Stimulated activated CD4-positive, alpha-beta T cell treated with anti-CD3 and anti-CD28 coated beads, Interleukin-15, amount 100 ng/mL, for 1 hour (primary cell): ENCODE data around the gene SHMT2.
A peak's percentile ranks its signal among the peaks of the same experiment; 100 is the strongest.

Source experiments
- DNase-seq, 2 donors: peaks; one replicate each; pipeline ENCODE4 v3.0.0-alpha.2; 2020; ENCODE audit warnings: low read depth in 1 of 2, low spot score in 1 of 2

SHMT2 gene

DNA sequence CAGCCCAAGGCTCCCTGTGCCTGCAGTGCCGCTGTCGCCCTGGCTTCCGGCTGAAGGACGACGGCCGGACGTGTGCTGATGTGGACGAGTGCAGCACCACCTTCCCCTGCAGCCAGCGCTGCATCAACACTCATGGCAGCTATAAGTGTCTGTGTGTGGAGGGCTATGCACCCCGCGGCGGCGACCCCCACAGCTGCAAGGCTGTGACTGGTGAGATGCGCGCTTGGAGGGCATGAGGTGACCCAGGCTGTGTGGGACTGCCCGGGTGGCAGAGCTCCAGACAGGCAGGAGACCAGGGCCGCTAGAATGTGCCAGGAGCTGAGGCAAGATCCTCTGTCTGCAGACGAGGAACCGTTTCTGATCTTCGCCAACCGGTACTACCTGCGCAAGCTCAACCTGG, 32.6 kb upstream of the SHMT2 start:
- DNase-seq, result no peak

DNA sequence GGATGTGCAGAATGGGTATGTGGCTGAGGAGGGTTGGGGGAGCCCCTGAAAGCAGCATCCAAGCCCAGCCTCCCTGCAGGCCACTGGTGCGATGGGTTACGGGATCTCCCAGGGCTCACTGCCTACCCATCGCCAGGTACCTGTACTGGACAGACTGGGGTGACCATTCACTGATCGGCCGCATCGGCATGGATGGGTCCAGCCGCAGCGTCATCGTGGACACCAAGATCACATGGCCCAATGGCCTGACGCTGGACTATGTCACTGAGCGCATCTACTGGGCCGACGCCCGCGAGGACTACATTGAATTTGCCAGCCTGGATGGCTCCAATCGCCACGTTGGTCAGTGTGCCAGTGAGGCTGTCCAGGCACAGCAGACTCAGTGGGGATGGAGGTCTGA, 31.2 kb upstream of the SHMT2 start:
- DNase-seq, result no peak

DNA sequence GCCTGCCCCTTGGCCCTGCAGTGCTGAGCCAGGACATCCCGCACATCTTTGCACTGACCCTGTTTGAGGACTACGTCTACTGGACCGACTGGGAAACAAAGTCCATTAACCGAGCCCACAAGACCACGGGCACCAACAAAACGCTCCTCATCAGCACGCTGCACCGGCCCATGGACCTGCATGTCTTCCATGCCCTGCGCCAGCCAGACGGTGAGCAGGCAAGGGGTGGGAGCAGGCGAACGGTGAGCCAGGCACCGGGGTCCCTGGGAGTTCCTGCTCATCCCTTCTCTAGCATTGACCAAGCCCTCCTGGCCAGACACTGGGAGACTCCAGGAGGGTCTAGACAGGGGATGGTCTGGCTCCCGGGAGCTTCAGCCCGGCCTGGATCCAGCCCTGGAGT, 30.3 kb upstream of the SHMT2 start:
- no peak for DNase-seq

DNA sequence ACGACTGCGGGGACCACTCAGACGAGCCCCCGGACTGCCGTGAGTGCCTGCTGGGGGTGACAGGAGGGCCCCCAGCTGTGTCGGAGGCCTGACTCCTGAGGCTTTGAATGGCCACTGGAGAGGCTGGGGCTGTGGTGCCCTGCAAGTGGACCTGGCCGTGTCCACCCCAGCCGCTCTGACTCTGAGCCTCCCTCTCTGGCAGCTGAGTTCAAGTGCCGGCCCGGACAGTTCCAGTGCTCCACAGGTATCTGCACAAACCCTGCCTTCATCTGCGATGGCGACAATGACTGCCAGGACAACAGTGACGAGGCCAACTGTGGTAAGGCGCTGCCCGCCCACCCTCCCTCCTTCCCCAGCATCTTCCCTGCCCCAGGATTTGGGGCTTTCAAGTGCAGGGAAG, 29.0 kb upstream of the SHMT2 start:
- DNase-seq, result no peak

DNA sequence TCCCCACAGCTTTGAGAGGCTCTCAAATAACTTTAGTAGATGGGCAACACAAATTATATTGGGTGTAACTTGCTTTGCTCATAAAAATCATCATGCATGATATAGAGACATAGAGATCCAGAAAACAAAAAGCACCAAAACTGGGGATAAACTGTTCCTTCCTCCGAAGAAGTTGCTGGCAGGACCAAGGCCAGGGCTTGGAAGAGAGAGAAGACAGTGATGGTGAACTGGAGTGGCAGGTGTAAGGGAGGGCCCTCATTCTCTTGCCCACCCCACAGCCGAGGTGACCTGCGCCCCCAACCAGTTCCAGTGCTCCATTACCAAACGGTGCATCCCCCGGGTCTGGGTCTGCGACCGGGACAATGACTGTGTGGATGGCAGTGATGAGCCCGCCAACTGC, 28.3 kb upstream of the SHMT2 start:
- DNase-seq, result no peak

DNA sequence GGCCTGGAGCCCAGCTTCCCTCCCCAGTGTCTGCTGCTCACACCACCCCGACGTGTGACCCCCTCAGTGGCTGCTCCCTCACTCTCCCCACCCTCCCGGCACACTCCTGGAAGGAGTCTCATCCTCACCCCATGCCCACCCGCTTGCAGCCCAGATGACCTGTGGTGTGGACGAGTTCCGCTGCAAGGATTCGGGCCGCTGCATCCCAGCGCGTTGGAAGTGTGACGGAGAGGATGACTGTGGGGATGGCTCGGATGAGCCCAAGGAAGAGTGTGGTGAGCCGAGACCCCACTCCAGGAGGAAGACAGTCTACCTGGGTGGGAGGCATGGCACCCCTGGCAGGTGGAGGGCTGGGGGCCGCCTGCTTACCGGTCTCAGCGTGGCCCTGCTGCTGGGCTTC, 27.9 kb upstream of the SHMT2 start:
- DNase-seq, result no peak

DNA sequence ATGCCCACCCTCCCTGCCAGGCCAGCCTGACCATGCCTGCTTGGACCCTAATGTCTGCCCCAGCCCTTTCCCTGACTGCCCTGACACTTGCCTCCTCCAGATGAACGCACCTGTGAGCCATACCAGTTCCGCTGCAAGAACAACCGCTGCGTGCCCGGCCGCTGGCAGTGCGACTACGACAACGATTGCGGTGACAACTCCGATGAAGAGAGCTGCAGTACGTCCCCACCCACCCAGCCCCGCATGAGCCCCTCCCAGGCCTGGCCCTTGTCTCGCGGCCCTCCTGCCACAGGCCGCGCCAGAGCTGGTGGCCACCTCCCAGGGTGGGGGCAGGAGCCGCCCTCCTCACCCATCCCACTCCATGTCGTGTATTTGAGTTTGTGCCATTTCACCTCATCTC, 27.2 kb upstream of the SHMT2 start:
- no peak for DNase-seq

DNA sequence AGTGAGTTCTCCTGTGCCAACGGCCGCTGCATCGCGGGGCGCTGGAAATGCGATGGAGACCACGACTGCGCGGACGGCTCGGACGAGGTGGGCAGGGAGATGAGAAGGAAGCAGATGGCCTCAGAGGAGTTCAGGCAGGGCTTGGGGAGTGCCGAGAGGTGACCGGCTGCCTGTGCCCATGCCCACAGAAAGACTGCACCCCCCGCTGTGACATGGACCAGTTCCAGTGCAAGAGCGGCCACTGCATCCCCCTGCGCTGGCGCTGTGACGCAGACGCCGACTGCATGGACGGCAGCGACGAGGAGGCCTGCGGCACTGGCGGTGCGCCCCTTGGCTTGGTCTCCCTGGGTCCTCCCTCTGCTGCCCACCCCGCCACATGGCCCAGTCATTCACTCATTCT, 26.3 kb upstream of the SHMT2 start:
- DNase-seq, result no peak

DNA sequence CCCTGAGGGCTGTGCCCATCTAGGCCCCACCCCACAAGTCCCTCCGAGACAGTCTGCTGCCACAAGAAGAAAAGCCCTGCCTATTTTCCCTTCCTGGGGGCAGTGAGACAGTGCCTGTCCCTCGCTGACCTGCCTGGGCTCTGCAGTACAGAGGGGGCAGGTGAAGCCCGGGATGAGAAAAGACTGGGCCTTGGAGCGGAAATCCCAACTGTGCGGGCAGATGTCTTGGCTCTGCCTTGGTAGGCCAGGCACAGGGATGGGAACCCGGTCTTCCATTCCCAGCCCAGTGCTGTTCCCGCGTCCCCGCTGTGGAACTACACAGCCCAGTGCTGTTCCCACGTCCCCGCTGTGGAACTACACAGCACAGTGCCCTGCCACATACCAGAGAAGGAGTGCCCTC, 25.7 kb upstream of the SHMT2 start:
- DNase-seq, result no peak

DNA sequence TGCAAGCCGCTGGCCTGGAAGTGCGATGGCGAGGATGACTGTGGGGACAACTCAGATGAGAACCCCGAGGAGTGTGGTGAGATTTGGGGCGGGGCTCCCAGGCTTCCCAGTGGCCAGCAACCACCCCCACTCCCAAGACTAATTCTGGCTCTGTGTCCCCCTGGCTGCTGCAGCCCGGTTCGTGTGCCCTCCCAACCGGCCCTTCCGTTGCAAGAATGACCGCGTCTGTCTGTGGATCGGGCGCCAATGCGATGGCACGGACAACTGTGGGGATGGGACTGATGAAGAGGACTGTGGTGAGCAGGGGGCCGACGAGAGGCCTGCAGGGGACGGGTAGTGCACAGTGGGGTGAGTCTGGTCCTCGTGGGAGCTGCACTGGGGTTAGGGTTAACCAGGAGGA, 25.1 kb upstream of the SHMT2 start:
- DNase-seq, result no peak

DNA sequence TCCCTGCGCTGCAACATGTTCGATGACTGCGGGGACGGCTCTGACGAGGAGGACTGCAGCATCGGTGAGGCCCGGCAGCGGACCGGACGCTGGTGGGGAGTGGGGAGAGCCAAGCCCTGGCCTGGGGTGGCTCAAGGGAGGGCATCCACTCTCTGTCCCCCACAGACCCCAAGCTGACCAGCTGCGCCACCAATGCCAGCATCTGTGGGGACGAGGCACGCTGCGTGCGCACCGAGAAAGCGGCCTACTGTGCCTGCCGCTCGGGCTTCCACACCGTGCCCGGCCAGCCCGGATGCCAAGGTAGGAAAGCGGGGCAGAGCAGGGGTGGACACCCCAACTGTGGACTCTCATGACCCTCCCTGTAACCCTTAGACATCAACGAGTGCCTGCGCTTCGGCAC, 24.3 kb upstream of the SHMT2 start:
- DNase-seq, result no peak

DNA sequence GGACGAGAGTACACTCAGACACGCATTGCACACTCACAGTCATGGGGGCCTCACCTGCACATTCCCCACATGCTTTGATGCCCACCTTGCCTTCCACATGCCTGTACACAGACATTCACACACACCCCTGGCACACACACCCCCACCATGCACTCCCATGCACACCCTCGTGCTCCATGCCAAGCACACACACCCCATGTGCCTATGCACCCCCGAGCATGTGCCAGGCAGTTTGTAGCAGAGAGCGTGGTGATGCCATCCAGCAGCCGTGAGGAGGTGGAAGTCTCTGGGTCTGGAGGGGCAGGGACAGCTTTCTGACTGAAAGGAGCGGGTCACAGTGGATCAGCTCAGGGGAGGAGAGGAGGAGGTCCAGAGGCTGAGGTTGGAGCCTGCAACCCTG, 23.6 kb upstream of the SHMT2 start:
- no peak for DNase-seq

DNA sequence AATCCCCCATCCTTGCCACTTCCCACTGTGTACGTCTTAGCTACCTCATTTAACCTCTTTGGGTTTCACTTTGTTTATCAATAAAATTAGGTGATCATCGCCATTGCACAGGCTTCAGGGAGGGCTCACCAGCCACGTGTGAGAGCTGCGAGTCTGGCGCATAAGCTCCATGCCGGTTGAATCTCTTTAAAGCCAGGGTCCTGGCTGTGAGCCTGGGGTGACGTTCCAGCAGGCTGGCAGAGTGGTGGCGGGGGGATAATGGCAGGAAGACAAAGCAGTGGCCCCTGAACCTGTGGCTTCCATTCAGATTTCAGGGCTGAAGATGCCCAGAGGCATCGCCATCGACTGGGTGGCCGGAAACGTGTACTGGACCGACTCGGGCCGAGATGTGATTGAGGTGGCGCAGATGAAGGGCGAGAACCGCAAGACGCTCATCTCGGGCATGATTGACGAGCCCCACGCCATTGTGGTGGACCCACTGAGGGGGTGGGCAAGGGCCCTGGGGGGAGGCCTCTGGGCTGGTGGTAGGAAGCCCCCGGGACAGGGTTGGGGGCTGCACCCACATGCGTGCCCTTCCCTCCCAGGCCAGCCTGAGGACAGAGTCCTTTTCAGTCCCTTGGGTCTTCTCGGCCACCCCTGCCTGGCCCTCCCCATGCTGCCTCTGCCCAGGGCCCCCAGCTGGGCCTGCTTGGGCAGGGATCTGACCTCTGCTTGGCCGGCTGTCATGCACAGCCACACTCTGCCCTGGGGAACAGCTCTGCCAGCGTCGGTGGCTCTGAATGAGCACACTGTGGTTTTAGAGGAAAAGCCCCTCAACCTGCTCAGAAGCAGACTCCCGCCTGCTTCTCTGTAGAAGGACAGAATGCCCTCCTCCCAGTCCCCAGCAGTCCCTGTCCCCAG, 21.5 kb upstream of the SHMT2 start:
- DNase-seq, result no peak

DNA sequence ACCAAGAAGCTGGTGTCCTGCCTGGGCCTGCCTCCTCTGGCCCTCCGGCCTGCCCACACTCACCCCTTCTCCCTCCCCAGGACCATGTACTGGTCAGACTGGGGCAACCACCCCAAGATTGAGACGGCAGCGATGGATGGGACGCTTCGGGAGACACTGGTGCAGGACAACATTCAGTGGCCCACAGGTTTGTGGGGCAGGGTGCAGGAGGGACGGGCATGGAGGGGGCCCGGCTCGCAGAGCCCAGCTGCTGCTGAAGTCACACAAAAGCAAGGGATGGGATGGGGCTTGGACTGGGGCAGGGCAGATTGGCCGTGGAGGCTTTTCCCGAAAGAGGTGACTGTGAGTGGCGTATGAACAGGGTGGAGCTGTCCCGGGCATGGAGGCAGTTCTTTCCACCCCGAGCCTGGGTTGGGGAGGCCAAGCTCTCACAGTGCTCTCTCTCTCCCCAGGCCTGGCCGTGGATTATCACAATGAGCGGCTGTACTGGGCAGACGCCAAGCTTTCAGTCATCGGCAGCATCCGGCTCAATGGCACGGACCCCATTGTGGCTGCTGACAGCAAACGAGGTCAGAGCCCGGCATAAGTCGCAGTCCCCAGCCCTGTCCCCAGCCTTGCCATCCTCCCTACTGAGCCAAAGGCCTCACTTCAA, 20.8 kb upstream of the SHMT2 start:
- no peak for DNase-seq

DNA sequence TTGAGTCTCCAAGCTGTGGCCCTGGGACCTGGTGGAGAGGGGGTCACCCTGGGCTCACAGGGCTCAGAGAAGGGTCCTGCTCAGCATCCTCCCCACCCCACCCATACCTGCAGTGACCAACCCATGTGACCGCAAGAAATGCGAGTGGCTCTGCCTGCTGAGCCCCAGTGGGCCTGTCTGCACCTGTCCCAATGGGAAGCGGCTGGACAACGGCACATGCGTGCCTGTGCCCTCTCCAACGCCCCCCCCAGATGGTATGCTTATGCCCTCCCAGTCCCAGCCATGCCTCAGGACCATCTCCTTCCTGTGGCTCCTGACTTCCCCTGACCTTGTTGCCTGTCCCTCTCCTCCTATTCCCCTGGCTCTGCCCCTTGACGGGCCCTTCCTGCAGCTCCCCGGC, 19.6 kb upstream of the SHMT2 start:
- DNase-seq, result no peak

DNA sequence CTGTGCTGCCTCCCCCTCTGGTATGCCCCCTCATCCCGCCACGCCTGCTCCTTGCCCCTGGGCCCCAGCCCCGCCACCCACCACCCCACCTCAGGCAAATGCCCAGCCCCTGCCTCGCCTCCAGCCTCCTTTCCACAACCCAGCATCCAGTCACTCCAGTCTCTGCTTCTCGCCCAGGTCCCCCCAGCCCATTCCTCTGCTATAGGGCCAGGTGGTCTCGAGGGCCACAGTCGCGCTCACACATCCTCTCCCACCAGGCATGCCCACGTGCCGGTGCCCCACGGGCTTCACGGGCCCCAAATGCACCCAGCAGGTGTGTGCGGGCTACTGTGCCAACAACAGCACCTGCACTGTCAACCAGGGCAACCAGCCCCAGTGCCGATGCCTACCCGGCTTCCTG, 19.1 kb upstream of the SHMT2 start:
- no peak for DNase-seq

DNA sequence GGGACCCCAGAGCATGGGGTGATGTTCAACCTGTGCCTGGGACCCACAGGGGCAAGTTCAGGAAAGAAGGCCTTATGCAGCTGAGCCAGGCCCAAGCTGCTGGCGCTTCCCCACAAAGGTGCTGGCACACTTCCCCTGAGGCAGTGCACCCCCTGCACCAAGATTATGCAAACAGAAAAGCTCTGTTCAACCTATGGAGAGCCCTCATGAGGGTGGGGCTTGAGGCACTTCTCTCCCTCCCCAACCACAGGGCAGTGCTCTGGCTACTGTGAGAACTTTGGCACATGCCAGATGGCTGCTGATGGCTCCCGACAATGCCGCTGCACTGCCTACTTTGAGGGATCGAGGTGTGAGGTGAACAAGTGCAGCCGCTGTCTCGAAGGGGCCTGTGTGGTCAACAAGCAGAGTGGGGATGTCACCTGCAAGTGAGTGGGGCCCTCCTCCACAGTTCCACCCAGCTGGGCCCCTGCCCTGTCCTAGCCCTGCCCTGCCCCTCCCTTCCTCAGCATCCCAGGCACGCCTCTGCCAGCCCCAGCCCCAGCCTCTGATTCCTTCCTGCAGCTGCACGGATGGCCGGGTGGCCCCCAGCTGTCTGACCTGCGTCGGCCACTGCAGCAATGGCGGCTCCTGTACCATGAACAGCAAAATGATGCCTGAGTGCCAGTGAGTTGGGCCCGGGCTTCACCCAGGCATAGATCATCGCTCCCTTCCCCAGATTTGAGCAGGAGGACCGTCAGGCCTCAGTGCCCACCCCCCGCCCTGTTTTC, 18.4 kb upstream of the SHMT2 start:
- DNase-seq, result no peak

DNA sequence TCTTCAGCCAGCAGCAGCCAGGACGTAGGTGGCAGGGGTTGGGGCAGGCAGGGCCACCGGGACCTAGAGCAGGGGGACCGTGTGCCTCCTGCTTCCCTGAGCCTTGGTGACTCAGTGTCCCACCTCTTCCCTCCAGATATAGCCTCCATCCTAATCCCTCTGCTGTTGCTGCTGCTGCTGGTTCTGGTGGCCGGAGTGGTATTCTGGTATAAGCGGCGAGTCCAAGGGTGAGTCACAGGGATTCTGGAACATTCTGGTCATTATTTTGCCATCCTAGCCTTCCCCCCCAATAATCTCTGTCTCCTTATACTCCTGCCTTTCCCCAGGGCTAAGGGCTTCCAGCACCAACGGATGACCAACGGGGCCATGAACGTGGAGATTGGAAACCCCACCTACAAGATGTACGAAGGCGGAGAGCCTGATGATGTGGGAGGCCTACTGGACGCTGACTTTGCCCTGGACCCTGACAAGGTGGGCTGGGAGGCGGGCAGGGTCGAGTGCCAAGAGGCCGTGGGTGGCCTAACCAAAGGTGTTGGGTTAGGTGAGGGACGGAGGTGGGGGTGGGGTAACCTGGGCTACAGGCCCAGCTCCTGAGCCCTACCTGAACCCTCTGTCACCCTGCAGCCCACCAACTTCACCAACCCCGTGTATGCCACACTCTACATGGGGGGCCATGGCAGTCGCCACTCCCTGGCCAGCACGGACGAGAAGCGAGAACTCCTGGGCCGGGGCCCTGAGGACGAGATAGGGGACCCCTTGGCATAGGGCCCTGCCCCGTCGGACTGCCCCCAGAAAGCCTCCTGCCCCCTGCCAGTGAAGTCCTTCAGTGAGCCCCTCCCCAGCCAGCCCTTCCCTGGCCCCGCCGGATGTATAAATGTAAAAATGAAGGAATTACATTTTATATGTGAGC, 17.5 kb upstream of the SHMT2 start:
- DNase-seq, result no peak

DNA sequence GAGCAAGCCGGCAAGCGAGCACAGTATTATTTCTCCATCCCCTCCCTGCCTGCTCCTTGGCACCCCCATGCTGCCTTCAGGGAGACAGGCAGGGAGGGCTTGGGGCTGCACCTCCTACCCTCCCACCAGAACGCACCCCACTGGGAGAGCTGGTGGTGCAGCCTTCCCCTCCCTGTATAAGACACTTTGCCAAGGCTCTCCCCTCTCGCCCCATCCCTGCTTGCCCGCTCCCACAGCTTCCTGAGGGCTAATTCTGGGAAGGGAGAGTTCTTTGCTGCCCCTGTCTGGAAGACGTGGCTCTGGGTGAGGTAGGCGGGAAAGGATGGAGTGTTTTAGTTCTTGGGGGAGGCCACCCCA, 16.8 kb upstream of the SHMT2 start:
- DNase-seq, result no peak

DNA sequence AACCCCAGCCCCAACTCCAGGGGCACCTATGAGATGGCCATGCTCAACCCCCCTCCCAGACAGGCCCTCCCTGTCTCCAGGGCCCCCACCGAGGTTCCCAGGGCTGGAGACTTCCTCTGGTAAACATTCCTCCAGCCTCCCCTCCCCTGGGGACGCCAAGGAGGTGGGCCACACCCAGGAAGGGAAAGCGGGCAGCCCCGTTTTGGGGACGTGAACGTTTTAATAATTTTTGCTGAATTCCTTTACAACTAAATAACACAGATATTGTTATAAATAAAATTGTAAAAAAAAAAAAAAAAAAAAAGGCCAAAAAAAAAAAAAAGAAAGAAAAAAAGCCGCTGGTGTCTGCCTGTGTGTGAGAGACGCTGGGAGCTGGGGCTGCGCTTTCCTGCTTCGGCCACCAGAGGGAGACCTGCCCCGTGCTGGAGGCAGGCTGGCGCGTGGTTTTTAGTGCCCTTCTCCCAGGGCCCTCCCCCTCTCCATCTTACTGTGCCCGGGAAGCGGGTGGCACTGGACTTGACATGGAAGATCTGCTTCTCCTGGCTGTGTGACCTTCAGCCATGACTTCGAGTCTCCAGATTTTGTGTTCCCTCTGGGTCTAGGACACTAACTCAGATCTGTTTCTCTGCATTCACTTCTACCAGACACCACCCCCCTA, 16.3 kb upstream of the SHMT2 start:
- peak; percentile 66 to 77 for DNase-seq
